LNCaP clone FGC (cell line): ENCODE data around the gene TEC.

Experiments used
- DNase-seq: peaks from one replicate; pipeline ENCODE4 v3.0.0-alpha.2; 2011; ENCODE audit warnings: low read depth
- H3K4me3 ChIP-seq: 2 replicates; pipeline ENCODE4 v1.5.1; 2011; ENCODE audit warnings: mild to moderate bottlenecking, low read depth, low read length, control low read depth
- CTCF ChIP-seq: IDR thresholded peaks from 2 replicates; pipeline ENCODE4 v1.5.1; 2012; ENCODE audit warnings: mild to moderate bottlenecking; ENCODE audit not compliant: control insufficient read depth, insufficient read depth; ENCODE audit errors: extremely low read depth

The TEC gene

GRCh38 chr4:48197643-48198237 lies 71.9 kb downstream of the TEC start:
- DNase-seq: no peak
- TF ChIP-seq CTCF: no peak

GRCh38 chr4:48196758-48197504 lies 72.7 kb downstream of the TEC start:
- TF ChIP-seq CTCF: no peak
- H3K4me3 ChIP-seq: no peak overlapping the region
- DNase-seq: no peak

More at GRCh38 chr4:48197643-48198237, 71.9 kb downstream of the TEC start:
- no peak overlapping the region for H3K4me3 ChIP-seq

- no peak overlapping the region for H3K4me3 ChIP-seq
- no peak for TF ChIP-seq CTCF
- DNase-seq: no peak
Measured at GRCh38 chr4:48195853-48196252, 73.8 kb downstream of the TEC start.

GRCh38 chr4:48195374-48195773 lies 74.3 kb downstream of the TEC start:
- H3K4me3 ChIP-seq: no peak overlapping the region

GRCh38 chr4:48194971-48195370 lies 74.7 kb downstream of the TEC start:
- H3K4me3 ChIP-seq: no peak overlapping the region
- no peak for DNase-seq
- no peak for TF ChIP-seq CTCF

More at GRCh38 chr4:48195374-48195773, 74.3 kb downstream of the TEC start:
- peak; percentile 3 for DNase-seq
- TF ChIP-seq CTCF: no peak

- H3K4me3 ChIP-seq: no peak overlapping the region
- no peak for TF ChIP-seq CTCF
- no peak for DNase-seq
Measured at GRCh38 chr4:48193921-48194468, 75.6 kb downstream of the TEC start.
